GM12891 (cell line): ENCODE data around the gene PON3.
A peak's percentile ranks its signal among the peaks of the same experiment; 100 is the strongest.

Experiments used
- DNase-seq: peaks from one replicate; pipeline ENCODE4 v3.0.0; 2011; ENCODE audit warnings: low spot score; ENCODE audit not compliant: insufficient read length
- FAIRE-seq: peaks from 2 replicates; lab custom pipeline; 2011; peaks lifted over from hg19 to GRCh38; lab: Jason Lieb, UNC
- PAX5 ChIP-seq: IDR thresholded peaks from 2 replicates; pipeline ENCODE4 v1.6.1; 2011; ENCODE audit warnings: low read length, moderate library complexity, mild to moderate bottlenecking; ENCODE audit not compliant: insufficient read depth, severe bottlenecking
- POLR2A ChIP-seq: IDR thresholded peaks from 2 replicates; pipeline ENCODE4 v1.6.1; 2011; ENCODE audit warnings: low read depth, low read length, control low read depth
- POLR2AphosphoS5 ChIP-seq: IDR thresholded peaks from 2 replicates; pipeline ENCODE4 v1.6.1; 2011; ENCODE audit warnings: low read depth, low read length, control low read depth
- POU2F2 ChIP-seq: IDR thresholded peaks from 2 replicates; pipeline ENCODE4 v1.6.1; 2011; ENCODE audit warnings: low read depth, mild to moderate bottlenecking, control low read depth, low read length, moderate library complexity
- SPI1 ChIP-seq: IDR thresholded peaks from 2 replicates; pipeline ENCODE4 v1.6.1; 2011; ENCODE audit warnings: low read depth, low read length, control low read depth
- TAF1 ChIP-seq: IDR thresholded peaks from 2 replicates; pipeline ENCODE4 v1.6.1; 2011; ENCODE audit warnings: low read depth, low read length, control low read depth

Gene PON3

DNA sequence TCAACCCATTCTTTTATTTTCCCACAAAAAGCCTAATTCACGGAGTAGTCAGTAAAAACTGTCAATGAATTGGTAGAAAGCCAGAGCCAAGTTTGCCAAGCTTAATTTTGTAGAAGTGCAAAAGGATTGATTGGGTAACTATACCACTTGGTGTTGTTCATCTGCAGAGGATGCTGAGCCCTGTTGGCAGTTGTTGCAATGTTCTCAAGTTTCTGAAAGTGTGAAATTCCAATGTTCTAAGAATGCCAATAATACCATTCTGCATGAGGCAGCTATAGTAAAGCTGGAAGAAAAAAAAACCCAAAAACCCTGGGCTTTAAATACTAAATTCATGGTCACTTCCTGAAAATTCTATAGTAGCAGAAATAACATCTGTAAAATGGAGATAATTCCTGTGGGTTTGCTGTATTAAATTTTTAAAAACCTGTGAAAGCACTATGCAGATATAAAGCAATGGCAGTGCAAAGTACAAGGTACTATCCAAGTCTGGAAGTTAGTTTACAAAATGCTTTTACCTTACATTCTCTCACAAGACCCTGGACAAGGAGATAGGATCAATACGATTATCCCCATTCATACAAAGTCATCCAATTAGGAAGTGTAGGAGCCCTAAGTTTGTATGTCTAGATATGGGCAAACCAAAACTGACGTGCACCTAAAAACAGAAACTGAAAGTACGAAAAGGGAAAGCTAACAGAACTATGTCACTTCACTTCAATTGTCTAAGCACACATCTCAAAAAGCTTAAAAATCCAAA is 65.8 kb downstream of the PON3 start:
- FAIRE-seq (peak; percentile 71), DNase-seq (no peak)
- no peak for TF ChIP-seq POLR2A
- TF ChIP-seq PAX5 = no peak
- no peak for TF ChIP-seq TAF1
- no peak for TF ChIP-seq POLR2AphosphoS5
- TF ChIP-seq SPI1 = no peak
- TF ChIP-seq POU2F2 = no peak

DNA sequence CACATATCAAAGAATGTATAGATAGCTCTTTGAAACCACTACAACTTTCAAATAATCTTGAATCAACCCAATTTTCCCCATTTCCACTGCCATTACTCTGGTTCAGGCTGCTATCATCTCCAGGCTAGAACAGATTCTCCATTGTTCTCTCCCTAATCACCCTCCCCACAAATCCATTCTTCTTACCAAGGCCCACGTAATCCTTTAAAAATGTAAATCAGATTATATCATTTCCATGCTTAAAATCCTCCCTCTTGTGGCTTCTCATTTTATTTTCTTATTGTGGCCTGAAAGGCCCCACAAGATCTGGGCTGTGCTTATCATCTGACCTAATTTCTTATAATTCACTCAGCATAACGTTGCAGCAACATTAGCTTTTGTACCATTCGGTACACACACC is 68.8 kb downstream of the PON3 start:
- DNase-seq (no peak), FAIRE-seq (no peak)
- TF ChIP-seq POLR2AphosphoS5 (no peak), TAF1 (no peak), POLR2A (no peak), SPI1 (no peak), POU2F2 (no peak), PAX5 (no peak)

- no peak for TF ChIP-seq POLR2AphosphoS5
- no peak for TF ChIP-seq PAX5
- TF ChIP-seq TAF1 = no peak
- no peak for TF ChIP-seq POLR2A
- TF ChIP-seq SPI1 = no peak
- no peak for TF ChIP-seq POU2F2
- DNase-seq (peak; percentile 12), FAIRE-seq (no peak)
Observed at GRCh38 chr7:95324431-95324830, 71.7 kb downstream of the PON3 start, which contains the start of gene PON1. Gene PON1, minus strand, starts transcription at chr7:95324532. Its CDS starts 57 bp downstream, at chr7:95324475.

DNA sequence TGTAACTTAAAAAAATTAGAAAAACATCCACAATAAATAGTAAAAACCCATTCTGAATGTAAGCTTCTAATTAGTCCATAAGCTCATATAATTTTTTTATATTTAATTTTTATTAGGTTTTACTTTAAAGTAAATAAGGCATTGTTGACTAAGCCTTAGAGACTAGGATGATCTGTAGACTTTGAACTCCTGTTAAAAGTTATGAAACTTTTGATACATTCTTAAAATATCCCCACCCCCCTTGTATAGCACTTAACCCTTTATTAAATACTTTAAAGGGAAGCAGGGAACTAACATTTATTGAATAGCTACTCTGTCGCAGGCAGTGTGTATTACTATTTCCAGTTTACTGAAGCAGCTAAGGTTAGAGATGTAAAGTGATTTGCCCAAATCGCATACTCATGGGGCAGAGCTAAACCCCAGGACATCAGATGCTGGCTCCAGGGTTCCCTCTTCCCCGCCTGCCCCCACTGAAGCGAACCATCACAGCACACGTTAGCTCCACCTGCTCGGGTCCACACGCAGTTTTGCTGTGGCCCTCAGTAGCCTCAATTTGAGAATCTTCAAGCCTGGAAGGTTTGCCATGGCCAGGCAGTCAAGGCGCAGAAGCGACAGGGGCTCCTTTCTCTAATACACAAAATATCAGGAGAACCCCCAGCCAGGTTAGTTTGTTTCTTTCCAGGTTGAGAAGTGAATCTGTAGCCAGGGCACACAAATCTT is 72.6 kb downstream of the PON3 start:
- TF ChIP-seq POLR2A (no peak), SPI1 (no peak)
- DNase-seq = no peak
- no peak for FAIRE-seq

- DNase-seq (no peak), FAIRE-seq (no peak)
- TF ChIP-seq TAF1 = no peak
- no peak for TF ChIP-seq SPI1
- no peak for TF ChIP-seq POLR2AphosphoS5
- TF ChIP-seq PAX5 = no peak
- TF ChIP-seq POU2F2 = no peak
- no peak for TF ChIP-seq POLR2A
Observed at GRCh38 chr7:95322854-95323253, 73.3 kb downstream of the PON3 start.

- no peak for TF ChIP-seq POU2F2
- no peak for TF ChIP-seq POLR2AphosphoS5
- TF ChIP-seq SPI1 = no peak
- no peak for TF ChIP-seq POLR2A
- TF ChIP-seq TAF1 = no peak
- no peak for TF ChIP-seq PAX5
- DNase-seq (no peak), FAIRE-seq (no peak)
Observed at GRCh38 chr7:95322396-95322795, 73.8 kb downstream of the PON3 start.

DNA sequence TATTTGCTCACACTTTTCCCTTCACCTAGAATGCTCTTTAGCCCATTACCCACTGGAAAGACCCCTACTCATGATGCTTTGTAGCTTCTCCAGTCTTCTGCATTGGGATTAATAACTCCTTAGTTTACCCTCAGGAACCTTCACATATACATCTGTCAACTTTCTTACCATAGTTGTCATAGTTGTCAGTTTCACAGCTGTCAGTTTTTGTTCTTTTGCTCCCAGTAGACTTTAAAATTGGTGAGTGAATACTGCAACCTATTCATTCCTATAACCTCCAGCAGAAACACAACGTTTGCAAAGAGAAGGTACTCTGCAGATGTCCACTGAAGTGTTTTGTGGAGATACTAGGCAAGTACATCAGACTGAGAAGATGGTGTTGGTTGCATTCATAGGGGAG is 74.5 kb downstream of the PON3 start:
- no peak for DNase-seq
- TF ChIP-seq PAX5 = no peak
- TF ChIP-seq POU2F2 = no peak
- TF ChIP-seq TAF1 = no peak
- TF ChIP-seq POLR2AphosphoS5 = no peak
- TF ChIP-seq POLR2A = no peak
- TF ChIP-seq SPI1 = no peak
- no peak for FAIRE-seq

GRCh38 chr7:95320651-95321050 is 75.5 kb downstream of the PON3 start:
- TF ChIP-seq POU2F2 (no peak), POLR2A (no peak), SPI1 (no peak), TAF1 (no peak), PAX5 (no peak), POLR2AphosphoS5 (no peak)
- FAIRE-seq (no peak), DNase-seq (no peak)

- DNase-seq (no peak), FAIRE-seq (no peak)
- TF ChIP-seq SPI1 (peak; percentile 63), POLR2AphosphoS5 (no peak)
Observed at GRCh38 chr7:95319570-95319969, 76.6 kb downstream of the PON3 start.

- DNase-seq = no peak
- FAIRE-seq = no peak
- no peak for TF ChIP-seq POLR2AphosphoS5
- no peak for TF ChIP-seq TAF1
- no peak for TF ChIP-seq POU2F2
- no peak for TF ChIP-seq POLR2A
Observed at GRCh38 chr7:95318501-95319100, 77.6 kb downstream of the PON3 start.
